Panc1 (cell line): ENCODE measurements around the gene GFRA3. TPM values are rescaled to one million over a fixed set of nuclear protein-coding genes. Genes with fewer than 3 reads are reported as not detected.

Experiments used
- ATAC-seq: fragments of 200-7000 bp; cut with Tn5 transposase; 2 replicates; pipeline ENCODE4 v1.9.1; 2020; ENCODE audit warnings: mild to moderate bottlenecking, moderate library complexity
- BruUV-seq: library from RNA; stranded (reverse); fragments of 400-500 nt; replicated peaks from 2 replicates; lab custom pipeline; 2021; lab: Mats Ljungman, UMichigan
- CTCF ChIA-PET: fragments of 300-600 bp; sonication (Branson Sonifier 250); formaldehyde crosslinking; loops from one replicate; lab custom pipeline; 2022; ENCODE audit warnings: antibody characterized with exemption; lab: Charles Lee
- POLR2A ChIA-PET: fragments of 300-600 bp; sonication (Branson Sonifier 250); formaldehyde crosslinking; loops from one replicate; lab custom pipeline; 2022; ENCODE audit warnings: antibody characterized with exemption; lab: Charles Lee
- DNase-seq: peaks from one replicate; pipeline ENCODE4 v3.0.0-alpha.2; 2010; ENCODE audit warnings: low read depth, low spot score
- H3K27ac ChIP-seq: 2 replicates; pipeline ENCODE4 v1.5.1; 2011; ENCODE audit warnings: mild to moderate bottlenecking, low read length, inconsistent platforms
- H3K27me3 ChIP-seq: fragments of 200-500 bp; sonication (Bioruptor generic); 2 replicates; pipeline ENCODE4 v1.6.0; 2014; ENCODE audit warnings: low read length, inconsistent platforms; ENCODE audit not compliant: control insufficient read depth, insufficient read depth
- H3K36me3 ChIP-seq: fragments of 200-500 bp; sonication (Bioruptor generic); 2 replicates; pipeline ENCODE4 v1.5.1; 2014; ENCODE audit warnings: inconsistent platforms, mild to moderate bottlenecking, low read length, moderate library complexity; ENCODE audit not compliant: control insufficient read depth, insufficient read depth
- H3K4me1 ChIP-seq: 2 replicates; pipeline ENCODE4 v1.5.1; 2011; ENCODE audit warnings: inconsistent platforms, mild to moderate bottlenecking, low read length, moderate library complexity; ENCODE audit not compliant: control insufficient read depth, insufficient read depth
- H3K4me3 ChIP-seq, 2 experiments: 2 replicates each; pipeline ENCODE4 v1.5.1; 2011 to 2012; ENCODE audit warnings: low read depth in 2 of 2, low read length in 2 of 2, mild to moderate bottlenecking in 2 of 2, inconsistent platforms in 1 of 2, moderate library complexity in 1 of 2
- H3K9me3 ChIP-seq: fragments of 200-500 bp; sonication (Bioruptor generic); 2 replicates; pipeline ENCODE4 v1.5.1; 2014; ENCODE audit warnings: low read depth, mild to moderate bottlenecking, inconsistent platforms, low read length, moderate library complexity; ENCODE audit not compliant: control insufficient read depth, insufficient read depth
- CTCF ChIP-seq: fragments of 450-650 bp; IDR thresholded peaks from 2 replicates; pipeline ENCODE4 v1.5.1; 2017; ENCODE audit warnings: mild to moderate bottlenecking
- POLR2AphosphoS5 ChIP-seq: IDR thresholded peaks from 2 replicates; pipeline ENCODE4 v1.6.1; 2012; ENCODE audit warnings: mild to moderate bottlenecking, low read depth, low read length, moderate library complexity
- REST ChIP-seq, 2 experiments: IDR thresholded peaks; 2 replicates each; pipeline ENCODE4 v1.6.1; 2011 to 2012; ENCODE audit warnings: low read depth in 2 of 2, control low read depth in 1 of 2, low read length in 1 of 2, mild to moderate bottlenecking in 1 of 2, moderate library complexity in 1 of 2; ENCODE audit not compliant: insufficient read depth in 1 of 2
- SIN3A ChIP-seq: IDR thresholded peaks from 2 replicates; pipeline ENCODE4 v1.6.1; 2012; ENCODE audit warnings: low read depth, mild to moderate bottlenecking, low read length, moderate library complexity, borderline replicate concordance; ENCODE audit not compliant: insufficient read depth
- TCF7L2 ChIP-seq: IDR thresholded peaks from 2 replicates; pipeline ENCODE4 v1.6.1; 2011; ENCODE audit warnings: mild to moderate bottlenecking, low read depth, low read length, inconsistent platforms
- in situ Hi-C: cut with HindIII; loops from 2 replicates; pipeline ENCODE4 v1.10.0; 2016; ENCODE audit warnings: low sequenced_read_pairs, low pct_unique_long_range_greater_than_20kb
- intact Hi-C: fragments of 100-400 bp; cut with micrococcal nuclease; formaldehyde crosslinking; loops from one replicate; pipeline ENCODE4 v1.10.0; 2022; ENCODE audit not compliant: unreplicated experiment
- total RNA-seq: library from RNA; stranded (reverse); gene quantifications from one replicate; pipeline ENCODE4 v1.2.1, GENCODE V29; 2021; ENCODE audit not compliant: unreplicated experiment

The GFRA3 gene
- total RNA-seq, 1 experiment from 2014 or later, result 1.5 TPM

- H3K27me3 ChIP-seq, result peaks cover 10% of the 10 kb centered on the region
- CTCF ChIA-PET, result interaction anchor here (0.5 to 0.6 kb wide), 2 partner anchors 41 to 215 kb away, joined by 4 to 15 read pairs; no protein-coding TSS in a partner anchor
- H3K9me3 ChIP-seq, result no peaks in the 10 kb centered on the region
- no peak for DNase-seq
- peaks cover 6% of the 10 kb centered on the region for H3K4me1 ChIP-seq
- no TSS peak for BruUV-seq
- POLR2A ChIA-PET, result interaction anchor here (0.6 to 0.7 kb wide), 2 partner anchors 23 to 34 kb away, joined by 3 to 4 read pairs; no protein-coding TSS in a partner anchor
- intact Hi-C loops (no loop called here), in situ Hi-C loops (no loop called here)
- H3K27ac ChIP-seq, result peak overlapping the region; percentile 39
- peak; percentile 86 for ATAC-seq
- TF ChIP-seq SIN3A, result no peak
- no peak for TF ChIP-seq TCF7L2
- no peak for TF ChIP-seq POLR2AphosphoS5
- no peak for TF ChIP-seq CTCF
- no peak for TF ChIP-seq REST (IDR thresholded peaks at IDR 0.05; ENCODE audit: insufficient read depth in 1 of 2, low read depth in 2 of 2, low read length in 1 of 2)
- peak overlapping the region; percentile 44 to 60 for H3K4me3 ChIP-seq
- H3K36me3 ChIP-seq, result no peaks in the 10 kb centered on the region
Measured at GRCh38 chr5:138241688-138242571, 32.5 kb downstream of the GFRA3 start.

GRCh38 chr5:138240650-138241385 lies 33.6 kb downstream of the GFRA3 start:
- ChIA-PET POLR2A (no interaction called here), CTCF (interaction anchor here (0.6 kb wide), 1 partner anchor 27 kb away, joined by 6 read pairs; no protein-coding TSS in a partner anchor)
- no peaks in the 10 kb centered on the region for H3K36me3 ChIP-seq
- ATAC-seq (no peak), DNase-seq (no peak)
- intact Hi-C loops (no loop called here), in situ Hi-C loops (no loop called here)
- BruUV-seq, result no TSS peak
- peaks cover 6% of the 10 kb centered on the region for H3K4me1 ChIP-seq
- TF ChIP-seq POLR2AphosphoS5 (no peak), REST (IDR thresholded peaks at IDR 0.05; ENCODE audit: insufficient read depth in 1 of 2, low read depth in 2 of 2, low read length in 1 of 2) (no peak), TCF7L2 (no peak), CTCF (no peak), SIN3A (no peak)
- H3K4me3 ChIP-seq, result no peak overlapping the region
- H3K27ac ChIP-seq, result no peak overlapping the region
- peaks cover 10% of the 10 kb centered on the region for H3K27me3 ChIP-seq
- H3K9me3 ChIP-seq, result no peaks in the 10 kb centered on the region
